Adrenal gland (tissue), 12 donors: Measurements from ENCODE around the gene HIPK4. TPM values are rescaled to one million over a fixed set of nuclear protein-coding genes. Genes with fewer than 3 reads are reported as not detected.

ENCODE experiments used
- DNase-seq, 7 donors: peaks; one replicate each; pipeline ENCODE4 v3.0.0-alpha.2; 2019 to 2020
- H3K27ac ChIP-seq, 5 donors: fragments of 200-600 bp; sonication (generic) in 4 of 5; 1 replicate in 3 of 5; 2 replicates in 2 of 5; pipeline versions ENCODE4 v1.5.1 to v1.8.0; 2016 to 2020; ENCODE audit warnings: mild to moderate bottlenecking in 1 of 5
- H3K27me3 ChIP-seq: fragments of 200-600 bp; 2 replicates; pipeline ENCODE4 v1.8.0; 2021
- H3K36me3 ChIP-seq, 2 donors: fragments of 200-600 bp; replicated peaks in 1 of 2; 1 replicate in 1 of 2; 2 replicates in 1 of 2; pipeline versions ENCODE4 v1.5.1 to v1.8.0; 2018 to 2022
- H3K4me1 ChIP-seq, 2 donors: fragments of 200-600 bp; replicated peaks in 1 of 2; 1 replicate in 1 of 2; 2 replicates in 1 of 2; pipeline versions ENCODE4 v1.5.1 to v1.8.0; 2018 to 2021
- H3K4me3 ChIP-seq, 4 donors: fragments of 200-600 bp; sonication (generic) in 3 of 4; one replicate each; pipeline ENCODE4 v1.5.1; 2016 to 2018
- H3K9me3 ChIP-seq, 3 donors: fragments of 200-600 bp; sonication (generic) in 1 of 3; replicated peaks in 1 of 3; 1 replicate in 2 of 3; 2 replicates in 1 of 3; pipeline versions ENCODE4 v1.5.1 to v1.8.0; 2016 to 2021
- CTCF ChIP-seq, 6 experiments: fragments of 450-650 bp in 4 of 6; fragments of 200-600 bp in 2 of 6; sonication (generic) in 1 of 6; IDR thresholded peaks; 1 replicate in 5 of 6; 2 replicates in 1 of 6; pipeline versions ENCODE4 v1.5.1 to v1.8.0; 2016 to 2021; ENCODE audit warnings: antibody characterized with exemption in 6 of 6, mild to moderate bottlenecking in 2 of 6, moderate library complexity in 1 of 6
- POLR2A ChIP-seq, 2 donors: fragments of 450-650 bp; IDR thresholded peaks; one replicate each; pipeline ENCODE4 v1.6.1; 2017; ENCODE audit warnings: antibody characterized with exemption in 2 of 2, mild to moderate bottlenecking in 2 of 2, moderate library complexity in 1 of 2
- WGBS, 4 donors: extraction: QIAGEN DNeasy Blood & Tissue Kit in 2 of 4; methylation state at CpG; one replicate each; pipeline versions ENCODE4 v1.1.5 to v1.1.7; 2013 to 2017; 5-methylcytosine and 5-hydroxymethylcytosine counted together
- intact Hi-C, 2 donors: fragments of 100-400 bp; cut with DNase I; formaldehyde crosslinking; loops; one replicate each; pipeline versions ENCODE4 v1.14.1 to v1.15.0; 2022 to 2023
- polyA plus RNA-seq, 3 donors: library from polyadenylated mRNA; stranded (reverse); fragments of 200-250 nt in 2 of 3; fragments of 350-450 nt in 1 of 3; fragmentation: Illumina TruSeq in 1 of 3; extraction: RNeasy Lipid Tissue Mini Kit (QIAGEN cat#74804) in 1 of 3; gene quantifications; one replicate each; pipeline ENCODE4 v1.2.3, GENCODE V29; 2013 to 2014
- total RNA-seq, 9 donors: library from RNA; depleted of rRNA in 4 of 9; stranded (reverse); fragments of >200 nt in 4 of 9; fragments of 120-200 nt in 1 of 9; fragmentation: NEBNext Ultra II Directional in 1 of 9; extraction: Animal tissue kit (Norgen Biotek cat#: 25700) in 1 of 9; gene quantifications; one replicate each; pipeline versions ENCODE4 v1.1.0 to v1.2.4, GENCODE V29; 2013 to 2023
- donor health status: healthy with polysubstance abuse.
- donor health status: Bipolar disorder and iron deficiency.
- donor health status: DM: yes; HTN: yes; CAD: no.
- donor health status: DM: no; HTN: no; CAD: no.
- donor health status: DM: no; HTN: no; CAD: no.
- donor health status: DM: yes; HTN: yes; CAD: no.

HIPK4 gene
- total and polyA plus RNA-seq, 12 donors = 0.06 to 0.34 (median 0.20) TPM; not detected in 3

- Histone ChIP-seq H3K4me1 (peaks cover 6 to 47% of the 10 kb centered on the region in 2 donors), H3K36me3 (peaks cover 0 to 12% of the 10 kb centered on the region in 2 donors), H3K9me3 (no peaks in the 10 kb centered on the region), H3K27ac (peak overlapping the region; percentile 94 to 99 (median 98)), H3K27me3 (no peaks in the 10 kb centered on the region), H3K4me3 (peak overlapping the region; percentile 6 to 63 (median 36))
- DNase-seq = peak; percentile 95 to 97 (median 96)
- TF ChIP-seq POLR2A (IDR thresholded peaks at IDR 0.05) (peak; percentile 72 to 96), CTCF (IDR thresholded peaks at IDR 0.05) (peak; percentile 85 to 95 (median 94))
- 2 to 5% (median 3%) methylated on average over 24 to 56 of the region's 56 CpGs for WGBS, 4 donors
- intact Hi-C loops = no loop called here
Measured at GRCh38 chr19:40420766-40421765, 31.1 kb upstream of the HIPK4 start.

GRCh38 chr19:40420451-40420765 lies 30.4 kb upstream of the HIPK4 start:
- 51 to 57% (median 55%) methylated on average over 14 of the region's 14 CpGs for WGBS, 4 donors
- H3K27me3 ChIP-seq = no peaks in the 10 kb centered on the region
- H3K4me1 ChIP-seq = peaks cover 6 to 47% of the 10 kb centered on the region in 2 donors
- TF ChIP-seq CTCF (IDR thresholded peaks at IDR 0.05) (no peak), POLR2A (IDR thresholded peaks at IDR 0.05) (no peak)
- H3K27ac ChIP-seq = peak overlapping the region; percentile 94 to 99 (median 98)
- H3K9me3 ChIP-seq = no peaks in the 10 kb centered on the region
- intact Hi-C loops = no loop called here
- H3K36me3 ChIP-seq = peaks cover 0 to 12% of the 10 kb centered on the region in 2 donors
- peak overlapping the region in 1 of 4 donors; percentile 63 for H3K4me3 ChIP-seq
- no peak for DNase-seq

- Histone ChIP-seq H3K4me1 (peaks cover 6 to 47% of the 10 kb centered on the region in 2 donors), H3K4me3 (no peak overlapping the region), H3K27ac (peak overlapping the region in 1 of 5 donors; percentile 97), H3K36me3 (peaks cover 0 to 12% of the 10 kb centered on the region in 2 donors), H3K9me3 (no peaks in the 10 kb centered on the region), H3K27me3 (no peaks in the 10 kb centered on the region)
- peak in 1 of 7 donors; percentile 24 for DNase-seq
- 87 to 97% (median 93%) methylated on average over 5 of the region's 5 CpGs for WGBS, 4 donors
- intact Hi-C loops = no loop called here
- no peak for TF ChIP-seq POLR2A (IDR thresholded peaks at IDR 0.05)
- no peak for TF ChIP-seq CTCF (IDR thresholded peaks at IDR 0.05)
Measured at GRCh38 chr19:40419780-40420179, 29.8 kb upstream of the HIPK4 start.

GRCh38 chr19:40419066-40419612 lies 29.2 kb upstream of the HIPK4 start:
- Histone ChIP-seq H3K36me3 (peaks cover 0 to 12% of the 10 kb centered on the region in 2 donors), H3K27me3 (no peaks in the 10 kb centered on the region), H3K9me3 (no peaks in the 10 kb centered on the region), H3K27ac (no peak overlapping the region), H3K4me3 (no peak overlapping the region), H3K4me1 (peaks cover 6 to 41% of the 10 kb centered on the region in 2 donors)
- peak in 1 of 7 donors; percentile 28 for DNase-seq
- TF ChIP-seq CTCF (IDR thresholded peaks at IDR 0.05) = no peak
- no peak for TF ChIP-seq POLR2A (IDR thresholded peaks at IDR 0.05)
- intact Hi-C loops = no loop called here
- 76 to 87% (median 79%) methylated on average over 4 to 5 of the region's 5 CpGs for WGBS, 4 donors
